Left renal pelvis (tissue), 4 donors: Measurements from ENCODE around the gene GAL3ST1. TPM values are rescaled to one million over a fixed set of nuclear protein-coding genes. Genes with fewer than 3 reads are reported as not detected.

Experiments
- polyA plus RNA-seq, 4 donors: library from polyadenylated mRNA; unstranded; fragments of 120-200 nt; gene quantifications; one replicate each; pipeline ENCODE4 v1.2.1, GENCODE V29; 2013; ENCODE audit not compliant: insufficient read length in 4 of 4

GAL3ST1 gene
- polyA plus RNA-seq, 4 donors, result 0.79 to 37.4 (median 23.7) TPM

Other genes with a start within 250 kb of the GAL3ST1 start
- 10 to 100 TPM; 12.1 to 19.9 (median 12.8) TPM for gene TBC1D10A, start 247.7 kb downstream of the GAL3ST1 start, polyA plus RNA-seq
- gene SF3A1, start 217.8 kb downstream of the GAL3ST1 start, polyA plus RNA-seq, result 100 to 1,000 TPM; 133 to 155 (median 150) TPM
- 1 to 10 TPM; 1.9 to 7.8 (median 5.0) TPM for gene CCDC157, start 217.7 kb downstream of the GAL3ST1 start, polyA plus RNA-seq
- gene RNF215, start 187.3 kb downstream of the GAL3ST1 start, polyA plus RNA-seq, result 10 to 100 TPM; 17.2 to 27.9 (median 21.2) TPM
- 1 to 10 TPM; 4.3 to 8.1 (median 5.9) TPM for gene SEC14L2, start 177.6 kb downstream of the GAL3ST1 start, polyA plus RNA-seq
- 10 to 100 TPM in 1 of 4 donors, 1 to 10 TPM in 3; 2.4 to 12.0 (median 8.4) TPM for gene MTFP1, start 148.9 kb downstream of the GAL3ST1 start, polyA plus RNA-seq
- gene SEC14L3, start 102.6 kb downstream of the GAL3ST1 start, polyA plus RNA-seq, result under 1 TPM in 2 of 4 donors, not detected in 2; 0.07 to 0.09 TPM
- 1 to 10 TPM in 1 of 4 donors, under 1 TPM in 3; 0.44 to 1.1 (median 0.68) TPM for gene SEC14L4, start 69.0 kb downstream of the GAL3ST1 start, polyA plus RNA-seq
- gene SEC14L6, start 27.9 kb downstream of the GAL3ST1 start, polyA plus RNA-seq, result 10 to 100 TPM in 1 of 4 donors, 1 to 10 TPM in 3; 4.2 to 10.0 (median 6.3) TPM
- 10 to 100 TPM; 47.1 to 69.6 (median 66.9) TPM for gene PES1, start 17.2 kb upstream of the GAL3ST1 start, polyA plus RNA-seq
- 10 to 100 TPM; 25.8 to 62.3 (median 50.4) TPM for gene TCN2, start 32.5 kb upstream of the GAL3ST1 start, polyA plus RNA-seq
- 1 to 10 TPM; 1.3 to 2.1 (median 1.5) TPM for gene SLC35E4, start 61.1 kb upstream of the GAL3ST1 start, polyA plus RNA-seq
- gene DUSP18, start 93.2 kb upstream of the GAL3ST1 start, polyA plus RNA-seq, result 10 to 100 TPM in 1 of 4 donors, 1 to 10 TPM in 3; 4.5 to 10.7 (median 6.6) TPM
- 1 to 10 TPM; 5.8 to 7.9 (median 6.1) TPM for gene OSBP2, start 120.2 kb upstream of the GAL3ST1 start, polyA plus RNA-seq